ENCODE results near the gene PRPF38A. TPM values are rescaled to one million over a fixed set of nuclear protein-coding genes. Genes with fewer than 3 reads are reported as not detected.

Gene PRPF38A
- total and polyA plus RNA-seq, 2 donors (not counting 3 experiments of a cell fraction or from before 2014, with no cell fraction given), result 16.0 to 42.0 TPM

- Histone ChIP-seq H3K4me2 (ENCODE audit: insufficient read depth, low read length) (no peak overlapping the region), H3K79me2 (ENCODE audit: control insufficient read depth, insufficient read depth, low read length) (no peaks in the 10 kb centered on the region), H3K27ac (ENCODE audit: insufficient read depth, low read depth, low read length) (no peak overlapping the region), H4K20me1 (replicated peaks; ENCODE audit: control insufficient read depth, extremely low read depth, insufficient read depth, low read length) (no peaks in the 10 kb centered on the region), H3K27me3 (ENCODE audit: control insufficient read depth in 2 of 2, insufficient read depth in 2 of 2, low read length in 2 of 2) (no peaks in the 10 kb centered on the region), H3K4me3 (replicated peaks in 1 of 3; ENCODE audit: insufficient read depth in 1 of 3, low read depth in 1 of 3, low read length in 3 of 3) (no peak overlapping the region), H2AFZ (ENCODE audit: low read depth, low read length) (no peak overlapping the region), H3K9me1 (replicated peaks; ENCODE audit: control insufficient read depth, extremely low read depth, insufficient read depth, low read length) (no peaks in the 10 kb centered on the region), H3K9ac (replicated peaks; ENCODE audit: extremely low read depth, insufficient read depth, low read length) (no peak overlapping the region), H3K4me1 (ENCODE audit: control insufficient read depth, extremely low read depth, insufficient read depth, low read length) (no peaks in the 10 kb centered on the region), H3K9me3 (replicated peaks; ENCODE audit: control insufficient read depth, insufficient read depth, low read length) (no peaks in the 10 kb centered on the region), H3K36me3 (ENCODE audit: control insufficient read depth in 2 of 2, extremely low read depth in 1 of 2, insufficient read depth in 2 of 2, low read length in 2 of 2) (no peaks in the 10 kb centered on the region)
- TF ChIP-seq POLR2A (IDR thresholded peaks at IDR 0.05; ENCODE audit: low read depth, low read length), result no peak
- no peak for TF ChIP-seq FOS (IDR thresholded peaks at IDR 0.05; ENCODE audit: borderline replicate concordance, insufficient read depth, low read length)
- TF ChIP-seq MAX (IDR thresholded peaks at IDR 0.05; ENCODE audit: insufficient read depth, insufficient read length), result no peak
- TF ChIP-seq CTCF (IDR thresholded peaks at IDR 0.05; ENCODE audit: extremely low read depth in 1 of 2, insufficient read depth in 1 of 2, low read depth in 1 of 2, low read length in 2 of 2), result no peak
- TF ChIP-seq GATA2 (IDR thresholded peaks at IDR 0.05; ENCODE audit: insufficient read depth, insufficient read length, low read depth, low read length), result no peak
- no peak for TF ChIP-seq MYC (IDR thresholded peaks at IDR 0.05; ENCODE audit: low read depth, low read length)
- no peak for TF ChIP-seq JUN (IDR thresholded peaks at IDR 0.05; ENCODE audit: borderline replicate concordance, insufficient read depth, insufficient read length, low read depth)
- no peak for TF ChIP-seq POLR2AphosphoS5 (IDR thresholded peaks at IDR 0.05; ENCODE audit: insufficient read depth, low read depth, low read length)
- no peak for TF ChIP-seq EZH2 (IDR thresholded peaks at IDR 0.05; ENCODE audit: borderline replicate concordance, low read depth, low read length, severe bottlenecking)
- CTCF ChIA-PET, result interaction anchor here (0.7 kb wide), 1 partner anchor 13 kb away, joined by 4 read pairs; no protein-coding TSS in a partner anchor
- POLR2A ChIA-PET, result no interaction called here
- intact Hi-C loops (cut with micrococcal nuclease), result no loop called here
- BruUV-seq (replicated peaks), result no TSS peak
- dilution Hi-C loops (cut with MboI; ENCODE audit: extremely low pct_ligation_motif_present, low sequenced_read_pairs), result no loop called here
- FAIRE-seq, result no peak
- DNase-seq (ENCODE audit: low read depth, low spot score), result no peak
Observed at GRCh38 chr1:52444463-52444862, 40.1 kb downstream of the PRPF38A start.

All from endothelial cell of umbilical vein (primary cell).